IMR-90 (cell line): ENCODE data around the gene DCTN1. TPM values are rescaled to one million over a fixed set of nuclear protein-coding genes. Genes with fewer than 3 reads are reported as not detected.

Experiments
- ATAC-seq: fragments of 200-7000 bp; cut with Tn5 transposase; 2 replicates; pipeline ENCODE4 v1.9.1; 2020; ENCODE audit warnings: low read depth, mild to moderate bottlenecking, moderate library complexity
- BruUV-seq: library from RNA; stranded (reverse); fragments of 400-500 nt; replicated peaks from 2 replicates; lab custom pipeline; 2021; lab: Mats Ljungman, UMichigan
- CTCF ChIA-PET: fragments of 300-600 bp; formaldehyde crosslinking; extraction: SDS; loops from one replicate; lab custom pipeline; 2021; ENCODE audit warnings: antibody characterized with exemption; lab: Yijun Ruan, JAX
- POLR2A ChIA-PET: fragments of 300-600 bp; sonication (Branson Sonifier 250); formaldehyde crosslinking; loops from one replicate; lab custom pipeline; 2022; ENCODE audit warnings: antibody characterized with exemption; ENCODE audit not compliant: unreplicated experiment; lab: Charles Lee
- DNase-seq: peaks from one replicate; pipeline ENCODE4 v3.0.0; 2013
- H2AFZ ChIP-seq: replicated peaks from 2 replicates; pipeline ENCODE3; 2013; ENCODE audit warnings: low read length, mild to moderate bottlenecking; ENCODE audit not compliant: poor library complexity
- H2AK5ac ChIP-seq: 2 replicates; pipeline ENCODE4 v1.6.1; 2013; ENCODE audit warnings: low read depth, low read length, inconsistent platforms
- H2AK9ac ChIP-seq: replicated peaks from 2 replicates; pipeline ENCODE3; 2013; ENCODE audit warnings: mild to moderate bottlenecking, low read depth, low read length, moderate library complexity; ENCODE audit not compliant: poor library complexity
- H2BK120ac ChIP-seq: 2 replicates; pipeline ENCODE4 v1.6.1; 2013; ENCODE audit warnings: low read depth, low read length, inconsistent platforms
- H2BK15ac ChIP-seq: 3 replicates; pipeline ENCODE4 v1.6.1; 2013; ENCODE audit warnings: low read depth, low read length, inconsistent platforms
- H2BK20ac ChIP-seq: 2 replicates; pipeline ENCODE4 v1.6.1; 2013; ENCODE audit warnings: low read depth, mild to moderate bottlenecking, inconsistent platforms, low read length, moderate library complexity
- H2BK5ac ChIP-seq: 2 replicates; pipeline ENCODE4 v1.6.1; 2013; ENCODE audit warnings: mild to moderate bottlenecking, low read depth, low read length, inconsistent platforms; ENCODE audit not compliant: poor library complexity, severe bottlenecking
- H3K14ac ChIP-seq: replicated peaks from 2 replicates; pipeline ENCODE4 v1.6.1; 2013; ENCODE audit warnings: low read depth, low read length, inconsistent platforms
- H3K18ac ChIP-seq: 2 replicates; pipeline ENCODE4 v1.6.1; 2013; ENCODE audit warnings: low read depth, low read length, control low read depth
- H3K23ac ChIP-seq: 2 replicates; pipeline ENCODE4 v1.6.1; 2013; ENCODE audit warnings: low read depth, low read length, inconsistent platforms
- H3K27ac ChIP-seq: 2 replicates; pipeline ENCODE4 v1.5.1; 2013; ENCODE audit warnings: mild to moderate bottlenecking, control low read depth, low read length; ENCODE audit not compliant: insufficient read depth
- H3K27me3 ChIP-seq: 2 replicates; pipeline ENCODE4 v1.6.1; 2013; ENCODE audit warnings: low read length; ENCODE audit not compliant: control insufficient read depth, insufficient read depth
- H3K36me3 ChIP-seq: 2 replicates; pipeline ENCODE4 v1.6.1; 2013; ENCODE audit warnings: low read length, mixed read lengths; ENCODE audit not compliant: control insufficient read depth, insufficient read depth
- H3K4ac ChIP-seq: 2 replicates; pipeline ENCODE4 v1.6.1; 2013; ENCODE audit warnings: low read depth, low read length, inconsistent platforms
- H3K4me1 ChIP-seq: 2 replicates; pipeline ENCODE4 v1.6.1; 2013; ENCODE audit warnings: low read length, mixed read lengths; ENCODE audit not compliant: control insufficient read depth, insufficient read depth
- H3K4me2 ChIP-seq: 2 replicates; pipeline ENCODE4 v1.6.1; 2013; ENCODE audit warnings: low read depth, mild to moderate bottlenecking, control low read depth, low read length, moderate library complexity
- H3K4me3 ChIP-seq: 2 replicates; pipeline ENCODE4 v1.5.1; 2013; ENCODE audit warnings: low read depth, mild to moderate bottlenecking, control low read depth, low read length, moderate library complexity; ENCODE audit not compliant: insufficient read depth
- H3K56ac ChIP-seq: 2 replicates; pipeline ENCODE4 v1.6.1; 2013; ENCODE audit warnings: low read length, inconsistent platforms; ENCODE audit not compliant: insufficient read depth; ENCODE audit errors: extremely low read depth
- H3K79me1 ChIP-seq, 2 experiments: 2 replicates each; pipeline ENCODE4 v1.6.1; 2013; ENCODE audit warnings: low read length in 2 of 2, inconsistent platforms in 1 of 2, low read depth in 1 of 2
- H3K9ac ChIP-seq: 2 replicates; pipeline ENCODE4 v1.6.1; 2013; ENCODE audit warnings: low read depth, low read length, control low read depth
- H3K9me1 ChIP-seq: 2 replicates; pipeline ENCODE4 v1.6.1; 2013; ENCODE audit warnings: low read length, inconsistent platforms; ENCODE audit not compliant: insufficient read depth
- H3K9me3 ChIP-seq: 2 replicates; pipeline ENCODE4 v1.6.1; 2013; ENCODE audit warnings: low read length; ENCODE audit not compliant: control insufficient read depth, insufficient read depth
- H4K20me1 ChIP-seq: 2 replicates; pipeline ENCODE4 v1.6.1; 2013; ENCODE audit warnings: low read length, inconsistent platforms; ENCODE audit not compliant: insufficient read depth
- H4K5ac ChIP-seq: 2 replicates; pipeline ENCODE4 v1.6.1; 2013; ENCODE audit warnings: mild to moderate bottlenecking, low read depth, low read length, control low read depth
- H4K8ac ChIP-seq, 2 experiments: 2 replicates each; pipeline ENCODE4 v1.6.1; 2013; ENCODE audit warnings: low read depth in 2 of 2, low read length in 2 of 2, control low read depth in 1 of 2, inconsistent platforms in 1 of 2
- H4K91ac ChIP-seq: 2 replicates; pipeline ENCODE4 v1.6.1; 2013; ENCODE audit warnings: low read depth, low read length, inconsistent platforms; ENCODE audit not compliant: insufficient read depth
- BHLHE40 ChIP-seq: fragments of 150-350 bp; IDR thresholded peaks from 2 replicates; pipeline ENCODE4 v1.6.1; 2016; ENCODE audit warnings: mild to moderate bottlenecking, low read depth, low read length
- CEBPB ChIP-seq: IDR thresholded peaks from 2 replicates; pipeline ENCODE4 v1.6.1; 2012; ENCODE audit warnings: low read depth, low read length, improper control_type of control experiment
- CHD1 ChIP-seq: IDR thresholded peaks from 2 replicates; pipeline ENCODE4 v1.6.1; 2012; ENCODE audit warnings: low read depth, low read length, improper control_type of control experiment
- FOS ChIP-seq: fragments of 150-350 bp; IDR thresholded peaks from 2 replicates; pipeline ENCODE4 v1.6.1; 2016; ENCODE audit warnings: low read depth, low read length
- MAFK ChIP-seq: IDR thresholded peaks from 2 replicates; pipeline ENCODE4 v1.6.1; 2012; ENCODE audit warnings: low read depth, low read length, improper control_type of control experiment
- MAZ ChIP-seq: IDR thresholded peaks from 2 replicates; pipeline ENCODE4 v1.6.1; 2012; ENCODE audit warnings: low read depth, mild to moderate bottlenecking, low read length, improper control_type of control experiment, moderate library complexity, borderline replicate concordance
- MXI1 ChIP-seq: IDR thresholded peaks from 2 replicates; pipeline ENCODE4 v1.6.1; 2012; ENCODE audit warnings: low read depth, mild to moderate bottlenecking, low read length, moderate library complexity, borderline replicate concordance
- NFE2L2 ChIP-seq: fragments of 150-350 bp; IDR thresholded peaks from 2 replicates; pipeline ENCODE4 v1.6.1; 2016; ENCODE audit warnings: low read depth, mild to moderate bottlenecking, low read length
- POLR2A ChIP-seq: IDR thresholded peaks from 2 replicates; pipeline ENCODE4 v1.6.1; 2012; ENCODE audit warnings: mild to moderate bottlenecking, low read depth, low read length
- RAD21 ChIP-seq: IDR thresholded peaks from 2 replicates; pipeline ENCODE4 v1.6.1; 2012; ENCODE audit warnings: low read length, improper control_type of control experiment
- RCOR1 ChIP-seq: IDR thresholded peaks from 2 replicates; pipeline ENCODE4 v1.6.1; 2012; ENCODE audit warnings: mild to moderate bottlenecking, low read length, improper control_type of control experiment; ENCODE audit not compliant: insufficient replicate concordance
- RFX5 ChIP-seq: IDR thresholded peaks from 2 replicates; pipeline ENCODE4 v1.8.0; 2012; ENCODE audit warnings: low read depth, mild to moderate bottlenecking, low read length, moderate library complexity
- SMC3 ChIP-seq: fragments of 150-350 bp; IDR thresholded peaks from 2 replicates; pipeline ENCODE4 v1.6.1; 2016; ENCODE audit warnings: low read depth, mild to moderate bottlenecking, antibody characterized with exemption, low read length, moderate library complexity
- WGBS, 2 experiments: methylation state at CpG; one replicate each; pipeline versions ENCODE4 v1.1.5 to v1.1.7; 2013; ENCODE audit warnings: missing lambda C conversion rate in 2 of 2; ENCODE audit not compliant: insufficient read length in 1 of 2; ENCODE audit errors: extremely low coverage in 2 of 2; 5-methylcytosine and 5-hydroxymethylcytosine counted together
- dilution Hi-C: fragments of 300-500 bp; cut with HindIII; formaldehyde crosslinking; loops from one replicate; pipeline ENCODE4 v1.14.3; 2018; ENCODE audit warnings: low sequenced_read_pairs; ENCODE audit not compliant: unreplicated experiment
- in situ Hi-C: fragments of 300-500 bp; cut with MboI; formaldehyde crosslinking; loops from 3 replicates; pipeline ENCODE4 v1.14.3; 2019; ENCODE audit warnings: low sequenced_read_pairs, inconsistent platforms, mixed read lengths
- intact Hi-C: fragments of 100-400 bp; cut with micrococcal nuclease; formaldehyde crosslinking; loops from 2 replicates; pipeline ENCODE4 v1.10.0; 2022
- polyA plus RNA-seq, 3 experiments: library from polyadenylated mRNA; depleted of rRNA; stranded (reverse); fragments of >200 nt; gene quantifications; 2 replicates each; pipeline ENCODE4 v1.2.3, GENCODE V29; 2012; ENCODE audit warnings: low replicate concordance in 1 of 3
- total RNA-seq: library from RNA; depleted of rRNA; stranded (reverse); fragments of >200 nt; gene quantifications from 2 replicates; pipeline ENCODE4 v1.2.3, GENCODE V29; 2012
- TF ChIP-seq, protein P1 (sequence below): conservative IDR thresholded peaks from 2 replicates; pipeline ENCODE4 v1.5.1; 2012; ENCODE audit warnings: mild to moderate bottlenecking, low read depth, low read length, improper control_type of control experiment
- TF ChIP-seq, protein P2 (sequence below): fragments of 150-350 bp; IDR thresholded peaks from 2 replicates; pipeline ENCODE4 v1.6.1; 2017; ENCODE audit warnings: mild to moderate bottlenecking, antibody characterized with exemption, low read length, low read depth
- TF ChIP-seq, protein P3 (sequence below): fragments of 150-350 bp; IDR thresholded peaks from 2 replicates; pipeline ENCODE4 v1.6.1; 2016; ENCODE audit warnings: low read depth, mild to moderate bottlenecking, low read length, moderate library complexity, borderline replicate concordance

Gene DCTN1
- total and polyA plus RNA-seq, 2 of the 4 experiments (the other 2 are of a cell fraction): 136 to 204 TPM

DNA sequence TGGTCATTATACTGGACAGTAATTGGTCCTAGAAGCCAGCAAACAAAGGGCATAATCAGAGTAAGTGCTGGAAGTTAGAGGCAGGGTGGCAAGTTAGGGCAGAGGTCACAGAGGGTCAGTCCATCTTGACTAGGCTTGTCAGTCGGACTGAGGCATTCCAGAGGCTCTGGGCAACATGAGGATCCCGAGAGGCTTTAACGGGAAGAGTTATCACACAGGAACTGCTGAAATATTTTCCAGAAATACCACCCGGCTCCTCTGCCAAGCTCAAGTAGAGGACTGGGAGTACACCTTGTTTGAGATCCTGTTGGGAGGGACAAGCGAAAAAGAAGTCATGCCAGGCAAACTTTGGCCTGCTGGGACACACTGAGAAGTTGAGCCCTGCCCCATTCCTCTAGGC is 27.6 kb upstream of the DCTN1 start:
- Histone ChIP-seq H4K8ac (no peak overlapping the region), H3K27ac (no peak overlapping the region), H3K9me3 (no peaks in the 10 kb centered on the region), H3K23ac (no peak overlapping the region), H2BK120ac (no peak overlapping the region), H2BK15ac (no peak overlapping the region), H3K36me3 (no peaks in the 10 kb centered on the region), H2AK9ac (no peak overlapping the region), H2BK5ac (no peak overlapping the region), H3K4me2 (no peak overlapping the region), H3K27me3 (peaks cover 5% of the 10 kb centered on the region), H3K79me1 (no peaks in the 10 kb centered on the region), H4K20me1 (no peaks in the 10 kb centered on the region), H2BK20ac (no peak overlapping the region), H3K56ac (no peak overlapping the region), H3K14ac (no peak overlapping the region), H2AK5ac (no peak overlapping the region), H2AFZ (no peak overlapping the region), H4K5ac (no peak overlapping the region), H4K91ac (no peak overlapping the region), H3K4ac (no peak overlapping the region), H3K9ac (no peak overlapping the region), H3K4me1 (no peaks in the 10 kb centered on the region), H3K4me3 (no peak overlapping the region), H3K18ac (no peak overlapping the region), H3K9me1 (no peaks in the 10 kb centered on the region)
- in situ Hi-C loops (no loop called here), intact Hi-C loops (no loop called here), dilution Hi-C loops (no loop called here)
- CTCF ChIA-PET: interaction anchor here (0.6 kb wide), 1 partner anchor 271 kb away, joined by 3 read pairs; no protein-coding TSS in a partner anchor
- POLR2A ChIA-PET: no interaction called here
- no TSS peak for BruUV-seq
- TF ChIP-seq RCOR1 (no peak), MXI1 (no peak), MAFK (no peak), POLR2A (no peak), CEBPB (no peak), BHLHE40 (no peak), MAZ (no peak), RFX5 (no peak), SMC3 (no peak), CHD1 (no peak), RAD21 (no peak), FOS (no peak), NFE2L2 (no peak)
- TF ChIP-seq, protein P1, sequence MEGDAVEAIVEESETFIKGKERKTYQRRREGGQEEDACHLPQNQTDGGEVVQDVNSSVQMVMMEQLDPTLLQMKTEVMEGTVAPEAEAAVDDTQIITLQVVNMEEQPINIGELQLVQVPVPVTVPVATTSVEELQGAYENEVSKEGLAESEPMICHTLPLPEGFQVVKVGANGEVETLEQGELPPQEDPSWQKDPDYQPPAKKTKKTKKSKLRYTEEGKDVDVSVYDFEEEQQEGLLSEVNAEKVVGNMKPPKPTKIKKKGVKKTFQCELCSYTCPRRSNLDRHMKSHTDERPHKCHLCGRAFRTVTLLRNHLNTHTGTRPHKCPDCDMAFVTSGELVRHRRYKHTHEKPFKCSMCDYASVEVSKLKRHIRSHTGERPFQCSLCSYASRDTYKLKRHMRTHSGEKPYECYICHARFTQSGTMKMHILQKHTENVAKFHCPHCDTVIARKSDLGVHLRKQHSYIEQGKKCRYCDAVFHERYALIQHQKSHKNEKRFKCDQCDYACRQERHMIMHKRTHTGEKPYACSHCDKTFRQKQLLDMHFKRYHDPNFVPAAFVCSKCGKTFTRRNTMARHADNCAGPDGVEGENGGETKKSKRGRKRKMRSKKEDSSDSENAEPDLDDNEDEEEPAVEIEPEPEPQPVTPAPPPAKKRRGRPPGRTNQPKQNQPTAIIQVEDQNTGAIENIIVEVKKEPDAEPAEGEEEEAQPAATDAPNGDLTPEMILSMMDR: no peak
- TF ChIP-seq, protein P2, sequence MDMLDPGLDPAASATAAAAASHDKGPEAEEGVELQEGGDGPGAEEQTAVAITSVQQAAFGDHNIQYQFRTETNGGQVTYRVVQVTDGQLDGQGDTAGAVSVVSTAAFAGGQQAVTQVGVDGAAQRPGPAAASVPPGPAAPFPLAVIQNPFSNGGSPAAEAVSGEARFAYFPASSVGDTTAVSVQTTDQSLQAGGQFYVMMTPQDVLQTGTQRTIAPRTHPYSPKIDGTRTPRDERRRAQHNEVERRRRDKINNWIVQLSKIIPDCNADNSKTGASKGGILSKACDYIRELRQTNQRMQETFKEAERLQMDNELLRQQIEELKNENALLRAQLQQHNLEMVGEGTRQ: no peak
- TF ChIP-seq, protein P3, sequence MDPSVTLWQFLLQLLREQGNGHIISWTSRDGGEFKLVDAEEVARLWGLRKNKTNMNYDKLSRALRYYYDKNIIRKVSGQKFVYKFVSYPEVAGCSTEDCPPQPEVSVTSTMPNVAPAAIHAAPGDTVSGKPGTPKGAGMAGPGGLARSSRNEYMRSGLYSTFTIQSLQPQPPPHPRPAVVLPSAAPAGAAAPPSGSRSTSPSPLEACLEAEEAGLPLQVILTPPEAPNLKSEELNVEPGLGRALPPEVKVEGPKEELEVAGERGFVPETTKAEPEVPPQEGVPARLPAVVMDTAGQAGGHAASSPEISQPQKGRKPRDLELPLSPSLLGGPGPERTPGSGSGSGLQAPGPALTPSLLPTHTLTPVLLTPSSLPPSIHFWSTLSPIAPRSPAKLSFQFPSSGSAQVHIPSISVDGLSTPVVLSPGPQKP: no peak
- no peak for DNase-seq
- ATAC-seq: no peak
- 72% methylated on average over 4 of the region's 5 CpGs; no CpG with 5 or more reads in 1 of the 2 experiments for WGBS, 2 experiments
